Kidney glomerular epithelial cell (primary cell): Measurements from ENCODE around the gene KAT8.

Source experiments
- DNase-seq: peaks from one replicate; lab custom pipeline; 2025; lab: John Stamatoyannopoulos, UW

KAT8 gene

GRCh38 chr16:31117384-31118222, at the start of gene KAT8:
Gene KAT8, plus strand, starts transcription at chr16:31117664. Its CDS starts 18 bp downstream, at chr16:31117682.
- peak; percentile 96 for DNase-seq

GRCh38 chr16:31071861-31072260, 45.6 kb upstream of the KAT8 start:
- peak; percentile 4 for DNase-seq

GRCh38 chr16:31072540-31073141, 44.8 kb upstream of the KAT8 start:
- DNase-seq = peak; percentile 38

GRCh38 chr16:31073142-31073969, 44.1 kb upstream of the KAT8 start:
- DNase-seq = peak; percentile 77

GRCh38 chr16:31073970-31074813, 43.3 kb upstream of the KAT8 start, which contains the start of the genes ZNF646 and ZNF668:
Gene ZNF646, plus strand, starts transcription at chr16:31074422. Its CDS starts 1,903 bp downstream, at chr16:31076325.
Gene ZNF668, minus strand, starts transcription at chr16:31074240. Its CDS starts 9,781 bp downstream, at chr16:31064459.
- peak; percentile 97 for DNase-seq

- no peak for DNase-seq
Measured at GRCh38 chr16:31074814-31075183, 42.7 kb upstream of the KAT8 start.

GRCh38 chr16:31076319-31076718, 41.1 kb upstream of the KAT8 start:
- DNase-seq = no peak

GRCh38 chr16:31077024-31077423, 40.4 kb upstream of the KAT8 start:
- no peak for DNase-seq

GRCh38 chr16:31077592-31078396, 39.7 kb upstream of the KAT8 start:
- DNase-seq = no peak

- no peak for DNase-seq
Measured at GRCh38 chr16:31078597-31079341, 38.7 kb upstream of the KAT8 start.

- no peak for DNase-seq
Measured at GRCh38 chr16:31079342-31079944, 38.0 kb upstream of the KAT8 start.

- no peak for DNase-seq
Measured at GRCh38 chr16:31080035-31080629, 37.3 kb upstream of the KAT8 start.

- DNase-seq = no peak
Measured at GRCh38 chr16:31080756-31081419, 36.6 kb upstream of the KAT8 start.

- DNase-seq = no peak
Measured at GRCh38 chr16:31081428-31082351, 35.8 kb upstream of the KAT8 start.

- no peak for DNase-seq
Measured at GRCh38 chr16:31082368-31083045, 35.0 kb upstream of the KAT8 start.

- no peak for DNase-seq
Measured at GRCh38 chr16:31083081-31083480, 34.4 kb upstream of the KAT8 start.

- DNase-seq = no peak
Measured at GRCh38 chr16:31083556-31083955, 33.9 kb upstream of the KAT8 start.
